GM23248 (cell line): Measurements from ENCODE around the gene TPD52L3. TPM values are rescaled to one million over a fixed set of nuclear protein-coding genes. Genes with fewer than 3 reads are reported as not detected.

Experiments
- DNase-seq: peaks from one replicate; pipeline ENCODE4 v3.0.0-alpha.2; 2015
- H2AFZ ChIP-seq: fragments of 200-600 bp; sonication (generic); 2 replicates; pipeline ENCODE4 v1.6.1; 2016; ENCODE audit warnings: antibody characterized with exemption
- H3F3A ChIP-seq: fragments of 200-600 bp; sonication (generic); 2 replicates; pipeline ENCODE4 v1.6.1; 2016; ENCODE audit warnings: mild to moderate bottlenecking, antibody characterized with exemption, mixed run types; ENCODE audit not compliant: insufficient read depth
- H3K27ac ChIP-seq: fragments of 200-600 bp; sonication (generic); 2 replicates; pipeline ENCODE4 v1.5.1; 2016; ENCODE audit warnings: mild to moderate bottlenecking
- H3K27me3 ChIP-seq: fragments of 200-600 bp; sonication (generic); replicated peaks from 2 replicates; pipeline ENCODE4 v1.6.1; 2016; ENCODE audit warnings: mild to moderate bottlenecking; ENCODE audit not compliant: insufficient read depth
- H3K36me3 ChIP-seq: fragments of 200-600 bp; sonication (generic); 2 replicates; pipeline ENCODE4 v1.6.1; 2016; ENCODE audit warnings: low read depth, mild to moderate bottlenecking
- H3K4me1 ChIP-seq: fragments of 200-600 bp; sonication (generic); 2 replicates; pipeline ENCODE4 v1.6.1; 2016; ENCODE audit warnings: mild to moderate bottlenecking; ENCODE audit not compliant: insufficient read depth
- H3K4me2 ChIP-seq: fragments of 200-600 bp; sonication (generic); one replicate; pipeline ENCODE4 v1.6.1; 2016; ENCODE audit warnings: mild to moderate bottlenecking; ENCODE audit not compliant: unreplicated experiment
- H3K4me3 ChIP-seq: fragments of 200-600 bp; sonication (generic); 2 replicates; pipeline ENCODE4 v1.5.1; 2016; ENCODE audit warnings: mild to moderate bottlenecking
- H3K79me2 ChIP-seq: fragments of 200-600 bp; sonication (generic); 2 replicates; pipeline ENCODE4 v1.6.1; 2016; ENCODE audit warnings: mild to moderate bottlenecking; ENCODE audit not compliant: insufficient read depth
- H3K9ac ChIP-seq: fragments of 200-600 bp; sonication (generic); 2 replicates; pipeline ENCODE4 v1.6.1; 2016; ENCODE audit warnings: mild to moderate bottlenecking
- H3K9me2 ChIP-seq: fragments of 200-600 bp; sonication (generic); 2 replicates; pipeline ENCODE4 v1.6.1; 2016; ENCODE audit warnings: mixed run types, mild to moderate bottlenecking, moderate library complexity; ENCODE audit not compliant: insufficient read depth
- H3K9me3 ChIP-seq: fragments of 200-600 bp; sonication (generic); one replicate; pipeline ENCODE4 v1.6.1; 2017; ENCODE audit warnings: low read depth
- H4K20me1 ChIP-seq: fragments of 200-600 bp; sonication (generic); 2 replicates; pipeline ENCODE4 v1.6.0; 2016; ENCODE audit not compliant: insufficient read depth
- EZH2 ChIP-seq: fragments of 200-600 bp; sonication (generic); IDR thresholded peaks from 2 replicates; pipeline ENCODE4 v1.6.1; 2018; ENCODE audit warnings: antibody characterized with exemption, mild to moderate bottlenecking; ENCODE audit not compliant: insufficient read depth, poor library complexity, severe bottlenecking
- EZH2phosphoT487 ChIP-seq: fragments of 200-600 bp; sonication (generic); IDR thresholded peaks from 2 replicates; pipeline ENCODE4 v1.6.1; 2018; ENCODE audit warnings: antibody characterized with exemption, moderate library complexity, mild to moderate bottlenecking, low read depth; ENCODE audit not compliant: insufficient read depth
- WGBS, 2 experiments: methylation state at CpG; one replicate each; pipeline ENCODE4 v1.1.6; 2015 to 2017; ENCODE audit warnings: low lambda C conversion rate in 2 of 2, low coverage in 1 of 2; ENCODE audit errors: missing lambda C conversion rate in 2 of 2; 5-methylcytosine and 5-hydroxymethylcytosine counted together
- in situ Hi-C: fragments of 300-500 bp; cut with MboI; formaldehyde crosslinking; loops from 2 replicates; pipeline ENCODE4 v1.15.0; 2020
- polyA plus RNA-seq: library from polyadenylated mRNA; unstranded; fragments of >200 nt; fragmentation: Nextera tagmentation; extraction: Ambion mirVana; gene quantifications from 2 replicates; pipeline ENCODE4 v1.2.1, GENCODE V29; 2016
- total RNA-seq: library from RNA; depleted of rRNA; stranded (reverse); fragments of >200 nt; shearing (Covaris generic); gene quantifications from 2 replicates; pipeline ENCODE4 v1.2.3, GENCODE V29; 2014

TPD52L3 gene
- total and polyA plus RNA-seq, 2 experiments from 2014 or later = not detected

- Histone ChIP-seq H3K9me3 (no peaks in the 10 kb centered on the region), H3K9ac (no peak overlapping the region), H3F3A (no peaks in the 10 kb centered on the region), H3K9me2 (no peaks in the 10 kb centered on the region), H2AFZ (no peak overlapping the region), H3K27me3 (no peaks in the 10 kb centered on the region), H3K27ac (no peak overlapping the region), H3K79me2 (no peaks in the 10 kb centered on the region), H3K4me2 (no peak overlapping the region), H3K4me3 (no peak overlapping the region), H3K4me1 (0 out of 2 replicates have a peak, but pooled peaks cover 6% of the 10 kb centered on the region), H3K36me3 (no peaks in the 10 kb centered on the region), H4K20me1 (no peaks in the 10 kb centered on the region)
- TF ChIP-seq EZH2 (no peak), EZH2phosphoT487 (no peak)
- in situ Hi-C loops = loop anchor here (5.0 to 10.0 kb wide), 2 partner anchors 254 to 411 kb away; partner anchors contain the start of gene MLANA
- 96 to 97% methylated on average over 2 of the region's 2 CpGs for WGBS, 2 experiments
- peak; percentile 70 for DNase-seq
Measured at GRCh38 chr9:6305954-6306563, 22.1 kb upstream of the TPD52L3 start.

DNA sequence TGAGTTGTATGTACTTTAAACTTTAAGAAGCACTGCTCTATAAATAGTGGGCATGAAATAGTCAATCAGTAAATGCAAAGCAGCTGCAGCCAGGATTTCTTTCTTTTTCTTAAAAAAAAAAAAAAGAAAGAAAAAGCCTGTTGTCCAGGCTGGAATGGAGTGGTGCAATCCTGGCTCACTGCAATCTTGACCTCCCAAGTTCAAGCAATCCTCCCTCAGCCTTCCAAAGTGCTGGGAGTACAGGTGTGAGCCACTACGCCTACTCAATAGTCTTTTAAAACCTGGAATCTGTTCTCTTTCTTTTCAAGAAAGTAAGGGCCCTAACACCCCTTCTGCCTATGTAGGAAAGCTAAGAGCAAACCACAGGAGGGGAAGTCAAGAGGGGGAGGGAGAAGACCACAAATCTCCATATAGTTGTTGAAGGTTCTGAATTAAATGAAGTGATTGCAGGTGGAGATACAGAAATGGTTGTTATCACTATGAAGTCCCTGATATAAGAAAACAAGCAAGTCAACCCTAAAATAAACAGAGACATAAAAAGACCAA lies 20.6 kb upstream of the TPD52L3 start:
- Histone ChIP-seq H4K20me1 (no peaks in the 10 kb centered on the region), H3K9me2 (no peaks in the 10 kb centered on the region), H3K27ac (no peak overlapping the region), H3K36me3 (no peaks in the 10 kb centered on the region), H3K9me3 (no peaks in the 10 kb centered on the region), H2AFZ (no peak overlapping the region), H3K4me2 (no peak overlapping the region), H3K4me3 (no peak overlapping the region), H3K27me3 (no peaks in the 10 kb centered on the region), H3K79me2 (no peaks in the 10 kb centered on the region), H3F3A (no peaks in the 10 kb centered on the region), H3K9ac (no peak overlapping the region), H3K4me1 (0 out of 2 replicates have a peak, but pooled peaks cover 2% of the 10 kb centered on the region)
- WGBS, 2 experiments = 89 to 96% methylated on average over 1 of the region's 1 CpG
- no peak for DNase-seq
- no peak for TF ChIP-seq EZH2
- no peak for TF ChIP-seq EZH2phosphoT487
- in situ Hi-C loops = loop anchor here (5.0 to 10.0 kb wide), 2 partner anchors 255 to 413 kb away; partner anchors contain the start of gene MLANA

GRCh38 chr9:6330958-6331634 lies 2.9 kb downstream of the TPD52L3 start:
- H3F3A ChIP-seq = no peaks in the 10 kb centered on the region
- no peak overlapping the region for H3K9ac ChIP-seq
- H3K27me3 ChIP-seq = peaks cover 6% of the 10 kb centered on the region; the same call in 1 of the 2 replicates
- peak; percentile 9 for DNase-seq
- in situ Hi-C loops = no loop called here
- H3K36me3 ChIP-seq = no peaks in the 10 kb centered on the region
- no peak overlapping the region for H2AFZ ChIP-seq
- H3K79me2 ChIP-seq = no peaks in the 10 kb centered on the region
- H3K4me3 ChIP-seq = no peak overlapping the region
- TF ChIP-seq EZH2 (no peak), EZH2phosphoT487 (no peak)
- 64 to 66% methylated on average over 4 of the region's 4 CpGs for whole genome bisulfite sequencing, 2 experiments
- H3K4me1 ChIP-seq = no peaks in the 10 kb centered on the region
- H3K27ac ChIP-seq = no peak overlapping the region
- no peaks in the 10 kb centered on the region for H3K9me3 ChIP-seq
- no peaks in the 10 kb centered on the region for H3K9me2 ChIP-seq
- no peak overlapping the region for H3K4me2 ChIP-seq
- H4K20me1 ChIP-seq = no peaks in the 10 kb centered on the region

- no peaks in the 10 kb centered on the region for H3K36me3 ChIP-seq
Measured at GRCh38 chr9:6334305-6334704, 6.1 kb downstream of the TPD52L3 start.

More at GRCh38 chr9:6334305-6334704, 6.1 kb downstream of the TPD52L3 start:
- H3K27ac ChIP-seq = no peak overlapping the region
- no peak overlapping the region for H3K4me2 ChIP-seq
- no peaks in the 10 kb centered on the region for H3K79me2 ChIP-seq
- in situ Hi-C loops = no loop called here
- no peaks in the 10 kb centered on the region for H3K9me2 ChIP-seq
- no peak overlapping the region for H3K9ac ChIP-seq
- H3K27me3 ChIP-seq = peaks cover 5% of the 10 kb centered on the region; the same call in 1 of the 2 replicates
- H4K20me1 ChIP-seq = no peaks in the 10 kb centered on the region
- no peaks in the 10 kb centered on the region for H3F3A ChIP-seq
- no peak overlapping the region for H2AFZ ChIP-seq
- DNase-seq = no peak
- no peaks in the 10 kb centered on the region for H3K9me3 ChIP-seq
- no peaks in the 10 kb centered on the region for H3K4me1 ChIP-seq
- H3K4me3 ChIP-seq = no peak overlapping the region
- TF ChIP-seq EZH2 (no peak), EZH2phosphoT487 (no peak)
